ENCODE results near the gene ZNF728.
"Not testable (repeated sequence)": the region's sequence is repeated elsewhere in the genome, so short reads cannot be mapped to it uniquely, and the experiment has no call there.

- TF ChIP-seq CTCF (IDR thresholded peaks at IDR 0.05); MAX (CRISPR knock-in tag; IDR thresholded peaks at IDR 0.05); ATF2 (CRISPR knock-in tag; IDR thresholded peaks at IDR 0.05; ENCODE audit: borderline replicate concordance, low read depth); ZSCAN18 (CRISPR knock-in tag; IDR thresholded peaks at IDR 0.05); ZNF396 (CRISPR knock-in tag; IDR thresholded peaks at IDR 0.05; ENCODE audit: borderline replicate concordance); SP1 (CRISPR knock-in tag; conservative IDR thresholded peaks at IDR 0.05); FOXP4 (CRISPR knock-in tag; IDR thresholded peaks at IDR 0.05); MYBL2 (CRISPR knock-in tag; IDR thresholded peaks at IDR 0.05); ZNF416 (CRISPR knock-in tag; IDR thresholded peaks at IDR 0.05); ATF3 (CRISPR knock-in tag; conservative IDR thresholded peaks at IDR 0.05); ZNF121 (CRISPR knock-in tag; IDR thresholded peaks at IDR 0.05); CREM (CRISPR knock-in tag; IDR thresholded peaks at IDR 0.05); ZBTB21 (CRISPR knock-in tag; IDR thresholded peaks at IDR 0.05; ENCODE audit: borderline replicate concordance): not testable (repeated sequence)
These were observed 27.3 kb downstream of the ZNF728 start for GRCh38 chr19:22975546-22976136.
